NCI-H1930 (cell line): ENCODE data around the gene NDUFC2.
"Not testable (repeated sequence)": the region's sequence is repeated elsewhere in the genome, so short reads cannot be mapped to it uniquely, and the experiment has no call there.

ENCODE experiments used
- DNase-seq, 2 experiments: peaks; one replicate each; lab custom pipeline; 2025; lab: John Stamatoyannopoulos, UW

The NDUFC2 gene

GRCh38 chr11:78079232-78080083, at the start of gene NDUFC2:
NDUFC2 (minus strand) TSS chr11:78079862; CDS start chr11:78079744, 118 bp downstream.
- DNase-seq = peak; percentile 59 to 81

- no peak for DNase-seq
Measured at GRCh38 chr11:78127403-78127802, 47.7 kb upstream of the NDUFC2 start.

GRCh38 chr11:78112582-78113275, 33.1 kb upstream of the NDUFC2 start:
- DNase-seq = no peak

GRCh38 chr11:78111298-78111697, 31.6 kb upstream of the NDUFC2 start:
- DNase-seq = no peak

GRCh38 chr11:78110830-78111229, 31.2 kb upstream of the NDUFC2 start:
- DNase-seq = no peak

- no peak for DNase-seq
Measured at GRCh38 chr11:78110351-78110750, 30.7 kb upstream of the NDUFC2 start.

GRCh38 chr11:78109081-78110015, 29.7 kb upstream of the NDUFC2 start:
- no peak for DNase-seq

GRCh38 chr11:78100676-78101472, 21.2 kb upstream of the NDUFC2 start:
- no peak for DNase-seq

- DNase-seq = no peak
Measured at GRCh38 chr11:78100261-78100660, 20.6 kb upstream of the NDUFC2 start.

- no peak for DNase-seq
Measured at GRCh38 chr11:78099666-78100065, 20.0 kb upstream of the NDUFC2 start.

- DNase-seq = no peak
Measured at GRCh38 chr11:78097666-78098385, 18.2 kb upstream of the NDUFC2 start.

- no peak for DNase-seq
Measured at GRCh38 chr11:78094250-78094649, 14.6 kb upstream of the NDUFC2 start.

- not testable (repeated sequence) for DNase-seq
Measured at GRCh38 chr11:78086521-78087074, 6.9 kb upstream of the NDUFC2 start.

- no peak for DNase-seq
Measured at GRCh38 chr11:78085972-78086371, 6.3 kb upstream of the NDUFC2 start.

- not testable (repeated sequence) for DNase-seq
Measured at GRCh38 chr11:78084506-78084905, 4.8 kb upstream of the NDUFC2 start.

- no peak for DNase-seq
Measured at GRCh38 chr11:78083021-78083420, 3.4 kb upstream of the NDUFC2 start.

- DNase-seq = no peak
Measured at GRCh38 chr11:78082146-78082545, 2.5 kb upstream of the NDUFC2 start.

- no peak for DNase-seq
Measured at GRCh38 chr11:78081583-78081982, 1.9 kb upstream of the NDUFC2 start.

GRCh38 chr11:78080818-78081495, 1.3 kb upstream of the NDUFC2 start:
- DNase-seq = no peak
